ENCODE results near the gene FAM114A1.

The FAM114A1 gene

DNA sequence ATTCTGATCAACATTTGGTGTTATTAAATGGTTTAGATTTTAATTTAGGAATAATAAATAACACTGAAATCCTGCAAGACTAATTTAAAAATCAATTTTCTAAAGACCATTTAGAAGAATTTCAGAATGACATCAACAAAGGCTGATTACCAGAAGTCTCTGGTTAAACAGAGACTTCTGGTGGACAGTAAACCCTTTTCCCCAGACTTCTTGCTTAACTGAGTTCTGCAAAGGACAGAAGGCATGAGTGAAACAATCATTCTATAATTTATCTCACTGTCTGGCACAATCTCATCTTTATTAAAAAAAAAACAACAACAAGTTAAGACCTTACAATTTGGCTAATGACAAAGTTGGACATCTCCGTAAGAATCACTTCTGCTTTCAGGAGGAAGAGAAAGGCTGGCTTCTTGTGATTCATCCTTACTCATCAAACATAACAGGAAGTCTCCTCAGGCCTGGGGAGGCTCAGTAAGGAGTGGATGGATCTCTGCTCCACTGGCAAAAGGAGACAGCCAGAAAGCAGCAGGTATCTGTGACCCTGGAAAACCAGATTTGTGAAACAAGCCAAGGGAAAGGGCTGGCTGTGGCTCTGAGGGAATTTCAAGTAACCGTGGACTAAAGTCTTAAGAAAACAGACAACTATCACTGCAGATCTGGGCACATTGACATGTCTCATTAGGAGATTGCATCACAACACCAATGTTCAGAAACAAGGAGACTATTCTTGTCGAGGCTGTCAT is 10.1 kb upstream of the FAM114A1 start:
- Histone ChIP-seq H3K9ac (ENCODE audit: low read depth in 1 of 2, low read length in 2 of 2) (peak overlapping the region in 1 of 2 donors; percentile 4), H3K27ac (ENCODE audit: low read depth, low read length) (peak overlapping the region; percentile 3), H3K9me3 (ENCODE audit: control insufficient read depth in 1 of 2, low read length in 2 of 2) (no peaks in the 10 kb centered on the region), H3K36me3 (ENCODE audit: control insufficient read depth in 1 of 2, insufficient read depth in 2 of 2, low read length in 2 of 2) (no peaks in the 10 kb centered on the region), H3K4me3 (ENCODE audit: low read depth in 1 of 2, low read length in 2 of 2) (no peak overlapping the region), H3K27me3 (ENCODE audit: control insufficient read depth in 1 of 2, insufficient read depth in 2 of 2, low read length in 2 of 2) (no peaks in the 10 kb centered on the region), H3K4me1 (ENCODE audit: control insufficient read depth in 1 of 2, insufficient read depth in 2 of 2, low read length in 2 of 2) (peaks cover 0 to 6% of the 10 kb centered on the region in 2 donors)

DNA sequence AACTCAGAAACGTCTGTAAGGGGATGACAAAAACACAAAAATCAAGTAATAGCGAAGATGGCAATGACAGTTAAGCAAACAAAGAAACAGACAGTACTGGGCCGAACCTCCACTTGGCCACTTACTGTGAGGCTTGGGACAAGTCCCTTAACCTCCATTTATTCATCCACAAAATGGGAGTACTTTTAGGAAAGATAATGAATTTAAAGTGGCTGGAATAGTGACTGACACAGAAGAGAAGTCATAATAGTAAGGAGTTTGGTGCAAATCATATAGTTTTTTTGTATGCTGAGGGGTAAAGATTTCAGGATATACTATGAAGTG is 9.5 kb upstream of the FAM114A1 start:
- Histone ChIP-seq H3K27me3 (ENCODE audit: control insufficient read depth in 1 of 2, insufficient read depth in 2 of 2, low read length in 2 of 2) (no peaks in the 10 kb centered on the region), H3K4me3 (ENCODE audit: low read depth in 1 of 2, low read length in 2 of 2) (no peak overlapping the region), H3K36me3 (ENCODE audit: control insufficient read depth in 1 of 2, insufficient read depth in 2 of 2, low read length in 2 of 2) (no peaks in the 10 kb centered on the region), H3K9me3 (ENCODE audit: control insufficient read depth in 1 of 2, low read length in 2 of 2) (no peaks in the 10 kb centered on the region), H3K27ac (ENCODE audit: low read depth, low read length) (peak overlapping the region; percentile 3), H3K9ac (ENCODE audit: low read depth in 1 of 2, low read length in 2 of 2) (peak overlapping the region in 1 of 2 donors; percentile 4), H3K4me1 (ENCODE audit: control insufficient read depth in 1 of 2, insufficient read depth in 2 of 2, low read length in 2 of 2) (peaks cover 0 to 6% of the 10 kb centered on the region in 2 donors)

DNA sequence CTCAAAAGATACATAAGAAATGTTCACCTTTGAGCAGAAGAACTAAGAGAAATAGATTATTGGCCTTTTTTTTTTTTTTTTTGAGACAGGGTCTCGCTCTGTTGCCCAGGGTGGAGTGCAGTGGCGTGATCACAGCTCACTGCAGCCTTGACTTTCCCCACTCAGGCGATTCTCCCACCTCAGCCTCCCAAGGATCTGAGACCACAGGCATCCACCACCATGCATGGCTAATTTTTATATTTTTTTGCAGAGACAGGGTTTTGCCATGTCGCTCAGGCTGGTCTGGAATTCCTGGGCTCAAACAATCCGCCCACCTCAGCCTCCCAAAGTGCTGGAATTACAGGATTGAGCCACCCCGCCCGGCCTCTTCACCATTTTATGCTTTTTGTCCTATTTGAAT is 8.1 kb upstream of the FAM114A1 start:
- Histone ChIP-seq H3K4me3 (ENCODE audit: low read depth in 1 of 2, low read length in 2 of 2) (no peak overlapping the region), H3K9ac (ENCODE audit: low read depth in 1 of 2, low read length in 2 of 2) (no peak overlapping the region), H3K27ac (ENCODE audit: low read depth, low read length) (no peak overlapping the region), H3K9me3 (ENCODE audit: control insufficient read depth in 1 of 2, low read length in 2 of 2) (no peaks in the 10 kb centered on the region), H3K36me3 (ENCODE audit: control insufficient read depth in 1 of 2, insufficient read depth in 2 of 2, low read length in 2 of 2) (no peaks in the 10 kb centered on the region), H3K4me1 (ENCODE audit: control insufficient read depth in 1 of 2, insufficient read depth in 2 of 2, low read length in 2 of 2) (peaks cover 0 to 6% of the 10 kb centered on the region in 2 donors), H3K27me3 (ENCODE audit: control insufficient read depth in 1 of 2, insufficient read depth in 2 of 2, low read length in 2 of 2) (no peaks in the 10 kb centered on the region)

DNA sequence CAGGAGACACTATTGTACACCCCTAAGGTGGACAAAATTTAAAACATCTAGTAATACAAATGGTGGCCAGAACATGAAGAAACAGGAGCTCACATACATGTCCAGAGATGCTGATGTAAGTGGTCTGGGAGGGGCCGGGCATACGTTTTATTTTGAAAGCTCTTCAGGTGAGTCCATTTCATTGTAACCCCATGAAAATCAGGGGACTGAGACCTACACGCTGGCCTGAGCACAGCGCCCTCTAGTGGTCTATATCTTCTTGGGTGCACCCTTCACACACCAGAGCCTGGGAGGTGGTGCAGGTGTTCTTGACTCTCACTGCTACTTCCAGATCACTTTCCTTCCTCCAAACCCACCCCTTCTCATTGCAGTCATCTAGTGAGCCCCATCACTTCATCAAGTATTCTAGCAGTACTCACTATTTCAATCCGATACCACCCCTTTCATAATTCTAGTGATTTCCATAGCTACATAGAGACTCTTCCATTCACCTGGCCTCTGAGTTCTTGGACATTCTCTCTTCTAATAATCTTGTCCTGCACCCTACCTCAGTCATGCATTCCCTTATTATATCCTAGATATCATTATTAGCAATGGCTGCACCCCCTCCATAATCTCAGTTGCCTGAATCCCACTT is 6.7 kb upstream of the FAM114A1 start:
- Histone ChIP-seq H3K4me1 (ENCODE audit: control insufficient read depth in 1 of 2, insufficient read depth in 2 of 2, low read length in 2 of 2) (peaks cover 0 to 6% of the 10 kb centered on the region in 2 donors), H3K4me3 (ENCODE audit: low read depth in 1 of 2, low read length in 2 of 2) (no peak overlapping the region)

DNA sequence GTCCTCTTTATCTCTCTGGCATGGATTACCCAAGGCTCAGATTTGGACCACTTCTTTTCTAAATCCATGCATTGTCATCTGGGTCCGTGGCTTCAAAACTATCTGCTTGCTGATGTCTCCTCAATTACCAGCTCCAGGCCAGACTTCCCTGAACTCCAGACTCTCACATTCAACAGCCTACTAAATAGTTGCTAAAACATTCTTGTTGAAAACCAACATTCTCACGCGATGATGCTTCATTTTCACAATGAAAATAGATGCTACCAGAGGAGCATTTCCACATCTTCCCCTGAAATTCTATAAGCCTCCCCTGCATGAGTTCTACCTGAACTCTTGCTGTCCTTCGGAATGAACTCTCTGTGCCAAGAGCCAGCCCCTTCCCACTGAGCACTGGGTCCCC is 5.8 kb upstream of the FAM114A1 start:
- peaks cover 3 to 10% of the 10 kb centered on the region in 2 donors for H3K4me1 ChIP-seq (ENCODE audit: control insufficient read depth in 1 of 2, insufficient read depth in 2 of 2, low read length in 2 of 2)

More for the DNA sequence above, 6.7 kb upstream of the FAM114A1 start:
- no peaks in the 10 kb centered on the region for H3K9me3 ChIP-seq (ENCODE audit: control insufficient read depth in 1 of 2, low read length in 2 of 2)
- no peaks in the 10 kb centered on the region for H3K36me3 ChIP-seq (ENCODE audit: control insufficient read depth in 1 of 2, insufficient read depth in 2 of 2, low read length in 2 of 2)
- H3K9ac ChIP-seq (ENCODE audit: low read depth in 1 of 2, low read length in 2 of 2) = no peak overlapping the region
- H3K27ac ChIP-seq (ENCODE audit: low read depth, low read length) = no peak overlapping the region
- no peaks in the 10 kb centered on the region for H3K27me3 ChIP-seq (ENCODE audit: control insufficient read depth in 1 of 2, insufficient read depth in 2 of 2, low read length in 2 of 2)

DNA sequence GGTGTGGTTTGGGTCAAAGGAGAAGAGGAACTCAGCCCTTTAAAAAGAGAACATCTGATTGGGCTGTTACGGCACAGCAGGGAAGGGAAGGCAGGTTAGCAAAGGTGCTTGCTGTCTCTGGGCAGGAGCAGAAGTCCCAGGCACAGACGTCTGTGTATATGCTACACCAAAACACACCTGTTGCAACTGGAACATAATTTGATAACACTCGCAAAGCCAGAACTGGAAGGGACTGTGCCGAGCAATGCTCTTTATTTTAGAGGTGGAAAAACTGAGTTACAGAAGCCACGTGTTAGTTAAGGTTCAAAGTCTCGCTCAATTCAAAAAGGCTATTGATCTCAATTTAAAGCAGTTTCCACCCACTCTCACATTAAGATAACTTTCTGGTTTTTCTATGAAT is 2.2 kb upstream of the FAM114A1 start:
- H3K4me3 ChIP-seq (ENCODE audit: low read depth in 1 of 2, low read length in 2 of 2) = peak overlapping the region in 1 of 2 donors; percentile 43
- H3K9me3 ChIP-seq (ENCODE audit: control insufficient read depth in 1 of 2, low read length in 2 of 2) = no peaks in the 10 kb centered on the region
- no peak overlapping the region for H3K9ac ChIP-seq (ENCODE audit: low read depth in 1 of 2, low read length in 2 of 2)
- H3K36me3 ChIP-seq (ENCODE audit: control insufficient read depth in 1 of 2, insufficient read depth in 2 of 2, low read length in 2 of 2) = peaks cover 6% of the 10 kb centered on the region in 2 donors
- H3K4me1 ChIP-seq (ENCODE audit: control insufficient read depth in 1 of 2, insufficient read depth in 2 of 2, low read length in 2 of 2) = peaks cover 21 to 24% of the 10 kb centered on the region in 2 donors
- no peaks in the 10 kb centered on the region for H3K27me3 ChIP-seq (ENCODE audit: control insufficient read depth in 1 of 2, insufficient read depth in 2 of 2, low read length in 2 of 2)
- H3K27ac ChIP-seq (ENCODE audit: low read depth, low read length) = peak overlapping the region; percentile 13

More for the DNA sequence above, 5.8 kb upstream of the FAM114A1 start:
- Histone ChIP-seq H3K9me3 (ENCODE audit: control insufficient read depth in 1 of 2, low read length in 2 of 2) (no peaks in the 10 kb centered on the region), H3K27me3 (ENCODE audit: control insufficient read depth in 1 of 2, insufficient read depth in 2 of 2, low read length in 2 of 2) (no peaks in the 10 kb centered on the region), H3K36me3 (ENCODE audit: control insufficient read depth in 1 of 2, insufficient read depth in 2 of 2, low read length in 2 of 2) (no peaks in the 10 kb centered on the region), H3K9ac (ENCODE audit: low read depth in 1 of 2, low read length in 2 of 2) (no peak overlapping the region), H3K27ac (ENCODE audit: low read depth, low read length) (no peak overlapping the region), H3K4me3 (ENCODE audit: low read depth in 1 of 2, low read length in 2 of 2) (no peak overlapping the region)

DNA sequence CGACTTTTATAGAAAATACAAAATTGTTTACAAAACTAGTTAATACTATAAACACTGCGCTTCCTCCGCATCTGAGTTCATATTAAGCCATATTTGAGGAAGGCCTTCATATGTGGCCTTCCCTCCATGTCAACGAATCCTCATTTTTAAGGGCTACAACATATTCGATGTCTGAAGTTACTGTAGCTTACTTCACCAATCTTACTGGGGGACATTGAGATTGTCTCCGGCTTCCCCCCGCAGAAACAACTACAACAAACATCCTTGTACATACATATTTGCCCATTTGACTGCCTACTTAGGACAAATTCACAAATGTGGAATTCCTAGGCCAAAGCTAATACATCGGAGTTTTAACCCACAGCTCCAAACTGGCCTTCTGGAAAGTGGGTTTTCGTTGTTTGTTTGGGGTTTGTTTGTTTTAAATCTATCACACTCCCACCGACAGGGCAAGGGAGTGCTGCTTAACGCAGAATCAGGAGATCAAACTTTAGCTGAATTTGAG is 581 bp upstream of the FAM114A1 start:
- H3K27me3 ChIP-seq (ENCODE audit: control insufficient read depth in 1 of 2, insufficient read depth in 2 of 2, low read length in 2 of 2) = no peaks in the 10 kb centered on the region
- peaks cover 21 to 28% of the 10 kb centered on the region in 2 donors for H3K4me1 ChIP-seq (ENCODE audit: control insufficient read depth in 1 of 2, insufficient read depth in 2 of 2, low read length in 2 of 2)
- peak overlapping the region; percentile 51 to 70 for H3K4me3 ChIP-seq (ENCODE audit: low read depth in 1 of 2, low read length in 2 of 2)
- peak overlapping the region; percentile 84 to 89 for H3K9ac ChIP-seq (ENCODE audit: low read depth in 1 of 2, low read length in 2 of 2)
- no peaks in the 10 kb centered on the region for H3K9me3 ChIP-seq (ENCODE audit: control insufficient read depth in 1 of 2, low read length in 2 of 2)
- H3K36me3 ChIP-seq (ENCODE audit: control insufficient read depth in 1 of 2, insufficient read depth in 2 of 2, low read length in 2 of 2) = peaks cover 6 to 13% of the 10 kb centered on the region in 2 donors
- peak overlapping the region; percentile 74 for H3K27ac ChIP-seq (ENCODE audit: low read depth, low read length)

DNA sequence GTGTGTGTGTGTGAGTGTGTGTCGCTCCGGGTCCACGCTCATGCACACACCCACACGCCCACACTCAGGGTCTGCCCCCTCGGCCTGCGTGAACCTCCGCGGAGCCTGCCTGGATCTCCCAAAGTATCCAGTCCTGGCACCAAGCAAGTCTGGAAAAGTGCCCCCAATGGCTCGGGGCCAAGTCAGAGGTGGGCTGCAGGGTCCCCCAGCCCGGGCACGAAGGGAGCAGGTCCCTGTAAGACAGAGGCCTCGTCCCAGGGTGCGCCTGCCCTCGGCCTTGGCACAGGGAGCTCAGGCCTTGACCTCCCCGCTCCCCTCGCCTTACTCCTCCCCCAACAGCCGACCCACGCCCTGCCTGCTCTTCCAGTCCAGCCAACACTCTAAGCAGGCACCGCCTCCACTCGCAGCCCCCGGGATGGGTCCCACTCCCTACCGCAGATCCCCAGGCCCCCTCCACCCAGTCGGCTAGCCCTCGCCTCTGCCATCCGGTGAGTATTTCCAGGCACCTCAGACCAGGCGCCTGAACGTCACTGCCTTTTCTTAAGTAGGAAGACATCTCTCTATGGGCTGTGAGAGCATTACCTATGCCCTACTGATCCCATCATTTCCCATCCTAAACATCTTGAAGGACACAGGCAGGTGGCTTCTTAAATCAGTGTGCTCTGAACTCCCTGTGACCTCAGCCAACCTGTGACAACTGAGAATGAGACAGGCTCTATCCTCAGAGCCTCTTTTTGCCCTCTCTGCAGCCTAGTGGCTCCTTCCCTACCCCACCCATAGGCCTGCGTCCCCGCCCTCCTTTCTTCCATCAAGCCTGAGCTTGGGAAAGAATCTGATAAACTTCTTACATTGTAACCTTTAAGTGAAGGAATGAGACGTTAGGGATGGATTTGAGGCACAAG is 704 bp downstream of the FAM114A1 start:
- Histone ChIP-seq H3K4me1 (ENCODE audit: control insufficient read depth in 1 of 2, insufficient read depth in 2 of 2, low read length in 2 of 2) (peaks cover 21 to 36% of the 10 kb centered on the region in 2 donors), H3K9me3 (ENCODE audit: control insufficient read depth in 1 of 2, low read length in 2 of 2) (no peaks in the 10 kb centered on the region), H3K36me3 (ENCODE audit: control insufficient read depth in 1 of 2, insufficient read depth in 2 of 2, low read length in 2 of 2) (peaks cover 6 to 15% of the 10 kb centered on the region in 2 donors), H3K27me3 (ENCODE audit: control insufficient read depth in 1 of 2, insufficient read depth in 2 of 2, low read length in 2 of 2) (no peaks in the 10 kb centered on the region), H3K4me3 (ENCODE audit: low read depth in 1 of 2, low read length in 2 of 2) (peak overlapping the region; percentile 89 to 90), H3K27ac (ENCODE audit: low read depth, low read length) (peak overlapping the region; percentile 96), H3K9ac (ENCODE audit: low read depth in 1 of 2, low read length in 2 of 2) (peak overlapping the region; percentile 94 to 98)

DNA sequence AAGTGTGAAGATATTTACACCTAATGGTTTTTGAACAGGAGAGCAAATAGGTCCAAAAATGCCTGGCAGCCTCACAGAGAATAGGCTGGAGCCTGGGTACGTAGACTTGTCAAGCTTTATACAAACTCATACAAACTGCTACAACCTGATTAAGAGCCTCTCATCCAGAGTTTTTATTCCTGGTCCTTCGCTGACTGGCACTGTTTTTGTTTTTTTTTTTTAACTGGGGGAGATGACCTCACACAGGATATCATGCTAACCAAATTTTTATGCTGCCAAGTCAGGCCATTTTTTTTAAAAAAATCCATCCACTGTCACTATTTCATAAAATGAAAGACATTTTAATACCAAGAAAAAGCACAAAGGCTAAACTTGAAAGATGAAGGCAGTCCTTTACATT is 1.9 kb downstream of the FAM114A1 start:
- H3K27me3 ChIP-seq (ENCODE audit: control insufficient read depth in 1 of 2, insufficient read depth in 2 of 2, low read length in 2 of 2) = no peaks in the 10 kb centered on the region
- H3K27ac ChIP-seq (ENCODE audit: low read depth, low read length) = no peak overlapping the region
- peak overlapping the region in 1 of 2 donors; percentile 98 for H3K9ac ChIP-seq (ENCODE audit: low read depth in 1 of 2, low read length in 2 of 2)
- H3K9me3 ChIP-seq (ENCODE audit: control insufficient read depth in 1 of 2, low read length in 2 of 2) = no peaks in the 10 kb centered on the region
- peaks cover 6 to 15% of the 10 kb centered on the region in 2 donors for H3K36me3 ChIP-seq (ENCODE audit: control insufficient read depth in 1 of 2, insufficient read depth in 2 of 2, low read length in 2 of 2)
- H3K4me3 ChIP-seq (ENCODE audit: low read depth in 1 of 2, low read length in 2 of 2) = peak overlapping the region; percentile 89 to 90
- H3K4me1 ChIP-seq (ENCODE audit: control insufficient read depth in 1 of 2, insufficient read depth in 2 of 2, low read length in 2 of 2) = peaks cover 21 to 43% of the 10 kb centered on the region in 2 donors
